GM18499 (cell line): Measurements from ENCODE around the gene SERPINA10.
"Not testable (repeated sequence)": the region's sequence is repeated elsewhere in the genome, so short reads cannot be mapped to it uniquely, and the experiment has no call there.

ENCODE experiments used
- ATAC-seq: cut with Tn5 transposase; IDR thresholded peaks from one replicate; pipeline ENCODE4 v1.9.1; 2021; ENCODE audit warnings: moderate number of reproducible peaks; ENCODE audit not compliant: insufficient read depth, unreplicated experiment

The SERPINA10 gene

DNA sequence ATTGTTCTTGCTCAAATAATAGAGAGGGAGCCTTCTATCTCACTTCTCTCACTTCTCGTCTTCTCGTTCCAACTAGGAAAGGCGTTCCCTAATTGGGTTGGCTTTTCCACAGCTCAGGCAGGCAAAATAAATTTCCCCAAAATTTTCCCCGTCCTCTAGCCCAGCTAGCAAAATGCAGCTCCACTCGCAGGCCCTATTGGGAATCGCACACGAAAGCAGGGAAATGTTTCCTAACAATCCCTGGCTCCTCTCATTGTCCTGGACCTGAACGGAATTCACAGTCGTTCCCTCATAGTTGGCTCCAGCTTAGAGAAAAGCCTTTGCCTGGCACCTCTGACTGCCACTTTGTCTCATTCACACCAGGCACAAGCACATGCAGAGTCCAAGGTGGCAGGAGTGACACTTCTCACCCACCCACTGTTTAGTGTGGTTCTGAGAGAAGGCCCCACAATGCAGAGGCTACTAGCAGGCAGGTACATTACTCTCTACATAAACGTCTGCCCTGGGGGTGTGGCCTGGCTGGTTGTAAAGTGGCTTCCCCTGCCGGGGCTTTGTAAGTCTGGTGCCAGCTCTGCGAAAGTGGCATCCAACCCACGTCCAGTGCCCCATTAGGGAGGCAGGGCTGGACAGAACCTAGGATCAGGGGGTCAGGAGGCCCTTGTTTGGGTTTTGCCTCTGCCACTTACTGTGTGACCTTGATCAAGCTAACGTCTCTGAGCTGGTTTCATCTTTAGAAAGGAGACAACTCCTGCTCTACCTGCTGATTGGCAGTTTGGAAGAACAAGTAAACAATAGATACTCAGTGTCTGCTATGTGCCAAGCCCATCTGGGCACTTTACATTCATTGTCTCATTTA, 4.2 kb downstream of the SERPINA10 start:
- ATAC-seq: no peak

- no peak for ATAC-seq
Observed at GRCh38 chr14:94285158-94285557, 7.9 kb downstream of the SERPINA10 start.

DNA sequence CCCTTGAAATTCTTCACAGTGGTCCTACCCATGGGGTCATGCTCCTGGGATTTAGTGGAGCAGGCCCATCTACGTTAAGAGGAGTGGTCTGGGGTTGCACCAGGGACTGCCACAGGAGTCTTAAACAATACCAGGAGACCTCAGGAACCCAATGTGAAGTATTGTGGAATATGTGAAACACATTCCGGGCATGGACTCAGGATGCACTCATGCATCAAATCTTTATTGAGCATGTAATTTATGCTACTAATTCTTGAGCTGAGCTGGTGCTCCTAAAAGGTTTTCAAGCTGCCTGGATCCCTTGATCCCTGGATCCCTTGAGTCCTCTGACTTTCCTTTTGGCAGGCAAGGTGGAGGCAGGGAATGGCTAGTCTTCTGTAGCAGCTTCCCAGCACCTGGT, 8.8 kb downstream of the SERPINA10 start:
- ATAC-seq: no peak

DNA sequence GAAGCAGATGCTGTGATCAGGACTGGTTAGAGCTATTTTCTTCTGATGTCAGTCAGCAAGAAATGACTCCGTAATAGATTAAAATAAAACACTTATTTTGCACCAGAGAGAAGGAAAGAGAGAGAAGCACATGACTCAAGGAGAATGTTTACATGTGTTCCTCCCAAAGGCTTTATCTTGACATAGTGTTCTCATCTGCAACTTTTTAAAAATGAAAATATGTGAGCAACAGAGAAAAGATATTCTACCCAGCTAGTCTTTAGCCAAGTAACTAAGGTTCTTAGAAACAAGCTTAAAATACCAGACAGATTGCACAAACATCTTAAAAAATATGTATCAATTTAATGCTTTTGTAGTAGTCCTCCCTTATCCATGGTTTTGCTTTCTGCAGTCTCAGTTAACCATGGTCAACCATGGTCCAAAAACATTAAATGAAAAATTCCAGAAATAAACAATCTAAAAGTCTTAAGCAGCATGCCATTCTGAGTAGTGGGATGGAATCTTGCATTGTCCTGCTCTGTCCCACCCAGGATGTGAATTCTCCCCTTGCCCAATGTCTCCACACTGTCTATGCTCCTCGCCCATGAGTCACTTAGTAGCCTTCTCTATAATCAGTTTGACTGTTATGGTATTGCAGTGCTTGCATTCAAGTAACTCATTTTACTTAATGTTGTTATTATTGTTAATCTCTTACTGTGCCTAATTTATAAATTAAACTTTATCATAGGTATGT, 9.9 kb downstream of the SERPINA10 start:
- no peak for ATAC-seq

DNA sequence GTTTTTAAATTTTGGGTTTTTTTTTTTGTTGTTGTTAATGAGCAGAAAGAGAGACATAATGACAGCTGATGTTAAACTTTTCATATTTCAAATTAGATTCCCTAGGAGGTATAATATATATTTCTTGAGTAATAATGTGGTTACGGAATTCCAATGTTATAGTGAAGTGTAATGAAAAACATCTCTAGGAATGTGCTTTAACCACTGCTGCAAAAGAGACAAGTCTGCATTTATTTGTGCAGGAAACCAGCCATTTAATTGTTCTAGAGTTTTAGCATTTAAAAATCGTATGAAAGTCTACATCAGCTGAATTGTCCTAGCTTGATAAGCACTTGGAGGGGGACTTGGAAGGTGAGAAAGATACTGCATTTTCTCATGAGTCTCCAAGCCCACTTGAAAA, 14.3 kb downstream of the SERPINA10 start:
- no peak for ATAC-seq

GRCh38 chr14:94276898-94277561, 16.0 kb downstream of the SERPINA10 start:
- ATAC-seq: not testable (repeated sequence)

DNA sequence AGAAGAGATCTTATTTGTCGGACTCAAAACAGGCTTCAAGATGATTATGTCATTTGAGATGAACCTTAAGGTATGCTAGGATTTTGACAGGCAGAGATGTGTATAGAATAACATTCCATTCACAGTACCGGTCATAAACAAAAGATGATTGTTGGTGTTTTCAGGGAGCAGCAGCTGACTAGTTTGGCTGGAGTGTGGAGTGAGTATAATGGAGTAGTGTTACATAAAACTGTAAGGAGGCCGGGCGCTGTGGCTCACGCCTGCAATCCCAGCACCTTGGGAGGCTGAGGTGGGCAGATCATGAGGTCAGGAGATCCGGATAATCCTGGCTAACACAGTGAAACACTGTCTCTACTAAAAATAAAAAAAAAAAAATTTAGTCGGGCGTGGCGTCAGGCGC, 23.9 kb downstream of the SERPINA10 start:
- no peak for ATAC-seq

DNA sequence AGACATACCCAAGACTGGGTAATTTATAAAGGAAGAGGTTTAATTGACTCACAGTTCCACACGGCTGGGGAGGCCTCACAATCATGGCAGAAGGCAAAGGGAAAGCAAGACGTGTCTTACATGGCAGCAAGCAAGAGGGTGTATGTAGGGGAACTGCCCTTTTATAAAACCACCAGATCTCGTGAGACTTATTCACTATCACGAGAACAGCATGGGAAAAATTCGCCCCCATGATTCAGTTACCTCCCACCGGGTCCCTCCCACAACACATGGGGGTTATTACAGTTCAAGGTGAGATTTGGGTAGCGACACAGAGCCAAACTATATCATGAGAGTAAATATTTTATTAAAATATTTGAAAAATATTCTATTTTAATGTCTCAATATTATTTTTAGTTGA, 24.5 kb downstream of the SERPINA10 start:
- ATAC-seq: not testable (repeated sequence)

GRCh38 chr14:94267352-94267751, 25.7 kb downstream of the SERPINA10 start:
- ATAC-seq: no peak

GRCh38 chr14:94264195-94264594, 28.9 kb downstream of the SERPINA10 start:
- ATAC-seq: not testable (repeated sequence)

DNA sequence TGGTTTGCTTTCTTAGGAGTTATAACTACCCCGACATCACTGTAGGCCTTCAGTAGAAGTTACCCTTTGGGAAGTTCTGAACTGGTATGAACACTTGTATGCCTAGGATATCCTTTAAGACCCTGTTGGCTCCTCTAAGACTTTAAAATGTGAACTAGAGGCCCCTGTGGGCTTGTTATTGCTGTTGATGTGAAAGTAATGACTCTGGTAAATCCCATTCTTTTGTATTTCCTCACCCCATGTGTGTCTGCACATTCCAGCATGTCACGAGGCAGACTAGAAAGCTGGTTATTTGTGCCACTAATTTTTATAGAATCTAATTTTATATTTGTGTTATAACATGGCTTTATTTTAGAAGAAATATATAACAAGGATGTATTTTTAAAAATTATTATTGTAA, 48.9 kb downstream of the SERPINA10 start:
- no peak for ATAC-seq

- ATAC-seq: no peak
Observed at GRCh38 chr14:94239406-94239805, 53.7 kb downstream of the SERPINA10 start.

GRCh38 chr14:94237983-94238382, 55.1 kb downstream of the SERPINA10 start:
- ATAC-seq: no peak

DNA sequence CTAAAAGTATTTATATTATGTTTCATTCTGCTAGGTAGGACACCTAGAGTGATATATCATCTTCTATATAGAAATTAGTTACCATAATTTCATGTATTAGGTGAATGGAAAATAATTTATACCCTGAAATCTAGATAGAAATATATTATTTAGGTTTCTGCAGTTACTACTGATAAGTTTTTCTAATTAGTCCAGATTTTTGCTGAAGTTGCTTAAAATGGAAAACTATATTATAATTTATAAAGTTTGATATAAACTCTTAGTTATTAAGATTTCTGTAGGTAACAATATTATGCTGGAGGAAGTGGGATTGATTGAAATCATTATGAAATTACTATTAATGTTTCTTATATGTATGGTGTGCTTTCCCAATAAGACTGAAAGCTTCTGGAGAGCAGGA, 56.0 kb downstream of the SERPINA10 start:
- ATAC-seq: no peak
